Lower lobe of right lung (tissue), 2 donors: ENCODE results near the gene PEX5L. TPM values are rescaled to one million over a fixed set of nuclear protein-coding genes. Genes with fewer than 3 reads are reported as not detected.

Experiments
- ATAC-seq, 2 donors: fragments of 200-7000 bp; cut with Tn5 transposase; one replicate each; pipeline ENCODE4 v1.9.1; 2020 to 2022; ENCODE audit warnings: mild to moderate bottlenecking in 2 of 2, moderate library complexity in 2 of 2
- DNase-seq: peaks from one replicate; pipeline ENCODE4 v3.0.0-alpha.2; 2020
- H3K27ac ChIP-seq: fragments of 200-600 bp; one replicate; pipeline ENCODE4 v1.8.0; 2022
- H3K27me3 ChIP-seq: fragments of 200-600 bp; one replicate; pipeline ENCODE4 v1.8.0; 2022; ENCODE audit warnings: low read depth
- H3K36me3 ChIP-seq: fragments of 200-600 bp; one replicate; pipeline ENCODE4 v1.8.0; 2022; ENCODE audit warnings: mild to moderate bottlenecking
- H3K4me1 ChIP-seq: fragments of 200-600 bp; one replicate; pipeline ENCODE4 v1.8.0; 2022
- H3K4me3 ChIP-seq: fragments of 200-600 bp; one replicate; pipeline ENCODE4 v1.8.0; 2022; ENCODE audit warnings: mild to moderate bottlenecking
- H3K9me3 ChIP-seq: fragments of 200-600 bp; one replicate; pipeline ENCODE4 v1.8.0; 2022
- CTCF ChIP-seq: fragments of 200-600 bp; IDR thresholded peaks from one replicate; pipeline ENCODE4 v1.8.0; 2022; ENCODE audit warnings: antibody characterized with exemption, mild to moderate bottlenecking
- intact Hi-C: fragments of 100-400 bp; cut with DNase I; formaldehyde crosslinking; loops from one replicate; pipeline ENCODE4 v1.11.0; 2022
- total RNA-seq: library from RNA; stranded (reverse); fragmentation: NEBNext Ultra II Directional; extraction: Animal tissue kit (Norgen Biotek cat#: 25700); gene quantifications from one replicate; pipeline ENCODE4 v1.2.1, GENCODE V29; 2021
- donor health status: DM: no; HTN: yes; CAD: no; lungs with severe emphysema.

Gene PEX5L
- total RNA-seq, 1 donor from 2014 or later, result not detected

DNA sequence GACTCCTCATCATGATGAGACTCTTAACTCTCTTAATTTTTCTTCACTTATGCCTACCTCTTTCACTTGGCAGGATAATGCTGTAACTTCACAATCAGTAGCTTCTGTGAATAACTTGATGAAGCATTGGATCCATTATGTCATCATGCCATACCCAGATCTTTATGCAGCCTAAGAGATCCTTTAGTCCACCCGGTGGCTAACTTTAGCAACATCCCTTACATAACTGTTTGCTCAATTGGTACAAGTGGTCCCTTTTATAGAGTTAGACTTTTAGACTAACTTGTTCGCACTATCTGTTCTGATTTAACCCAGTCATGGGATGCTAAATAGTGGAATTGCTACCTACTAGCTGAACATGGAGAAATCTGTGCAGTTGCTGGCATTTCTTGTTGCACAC is 199.4 kb downstream of the PEX5L start:
- intact Hi-C loops, result no loop called here
- ATAC-seq (no peak), DNase-seq (no peak)
- Histone ChIP-seq H3K36me3 (no peaks in the 10 kb centered on the region), H3K4me3 (no peak overlapping the region), H3K4me1 (no peaks in the 10 kb centered on the region), H3K27me3 (no peaks in the 10 kb centered on the region), H3K27ac (no peak overlapping the region), H3K9me3 (no peaks in the 10 kb centered on the region)
- TF ChIP-seq CTCF, result no peak

DNA sequence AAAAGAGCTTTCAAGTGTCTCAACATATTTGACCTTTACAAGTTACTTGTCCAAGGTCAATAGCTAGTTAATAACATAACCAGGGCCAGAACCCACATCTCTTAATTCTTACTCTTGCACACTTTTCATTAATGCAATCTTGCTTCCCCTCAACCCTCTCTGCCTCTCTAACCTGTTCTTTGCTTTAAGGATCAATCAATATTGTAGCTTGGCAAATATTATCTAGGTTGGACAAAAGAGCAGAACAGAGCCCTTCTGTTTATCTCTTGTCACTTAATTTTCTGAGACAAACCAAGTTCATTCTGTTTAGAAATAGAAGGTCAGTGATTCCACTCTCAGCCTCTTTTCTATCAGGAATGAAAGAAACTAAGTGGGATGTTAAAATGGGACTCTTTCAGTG is 203.4 kb downstream of the PEX5L start:
- TF ChIP-seq CTCF, result no peak
- intact Hi-C loops, result no loop called here
- Histone ChIP-seq H3K4me3 (no peak overlapping the region), H3K27ac (no peak overlapping the region), H3K27me3 (no peaks in the 10 kb centered on the region), H3K4me1 (no peaks in the 10 kb centered on the region), H3K36me3 (no peaks in the 10 kb centered on the region), H3K9me3 (no peaks in the 10 kb centered on the region)
- no peak for ATAC-seq
- DNase-seq, result no peak

DNA sequence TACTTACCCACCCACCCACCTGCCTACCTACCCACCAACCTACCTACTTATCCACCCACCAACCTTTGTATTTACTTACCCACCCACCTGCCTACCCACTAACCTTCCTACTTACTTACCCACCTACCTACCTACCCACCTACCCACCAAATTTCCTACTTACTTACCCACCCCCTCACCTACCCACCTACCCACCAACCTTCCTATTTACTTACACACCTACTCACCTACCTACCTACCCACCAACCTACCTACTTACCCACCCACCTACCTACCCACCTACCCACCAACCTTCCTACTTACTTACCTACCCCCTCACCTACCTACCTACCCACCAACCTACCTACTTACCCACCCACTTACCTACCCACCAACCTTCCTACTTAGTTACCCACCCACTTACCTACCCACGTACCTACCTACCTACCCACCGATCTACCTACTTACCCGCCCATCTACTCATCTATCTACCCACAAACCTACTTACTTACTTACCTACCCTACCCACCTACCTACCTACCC is 204.3 kb downstream of the PEX5L start:
- TF ChIP-seq CTCF, result no peak
- intact Hi-C loops, result no loop called here

DNA sequence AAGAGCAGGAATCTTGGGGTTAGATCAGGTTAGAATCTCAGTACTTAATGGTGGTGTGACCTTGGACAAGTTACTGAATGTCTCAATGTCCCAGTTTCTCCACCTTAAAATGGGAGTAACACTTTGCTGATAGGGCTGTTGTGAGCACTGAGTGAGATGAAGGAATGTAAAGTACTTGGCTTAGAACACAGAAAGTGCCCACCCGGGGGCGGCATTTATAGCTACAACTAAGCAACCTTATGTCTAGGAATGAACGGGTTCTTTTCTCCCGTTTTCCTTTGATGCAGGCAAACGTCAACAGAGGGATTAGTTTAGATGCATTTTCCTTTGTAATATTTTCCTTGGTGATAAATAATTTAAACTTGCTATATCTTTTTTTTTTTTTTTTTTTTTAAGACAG is 207.3 kb downstream of the PEX5L start:
- intact Hi-C loops, result no loop called here
- H3K27me3 ChIP-seq, result no peaks in the 10 kb centered on the region
- H3K27ac ChIP-seq, result no peak overlapping the region
- no peak for TF ChIP-seq CTCF
- H3K4me3 ChIP-seq, result no peak overlapping the region
- no peaks in the 10 kb centered on the region for H3K9me3 ChIP-seq
- H3K36me3 ChIP-seq, result no peaks in the 10 kb centered on the region
- no peaks in the 10 kb centered on the region for H3K4me1 ChIP-seq
- ATAC-seq (no peak), DNase-seq (no peak)

More for the DNA sequence above, 204.3 kb downstream of the PEX5L start:
- Histone ChIP-seq H3K9me3 (no peaks in the 10 kb centered on the region), H3K4me3 (no peak overlapping the region), H3K36me3 (no peaks in the 10 kb centered on the region), H3K4me1 (no peaks in the 10 kb centered on the region), H3K27me3 (no peaks in the 10 kb centered on the region), H3K27ac (no peak overlapping the region)
- no peak for ATAC-seq
- DNase-seq, result no peak

- no peak overlapping the region for H3K27ac ChIP-seq
- H3K27me3 ChIP-seq, result no peaks in the 10 kb centered on the region
- ATAC-seq, result no peak
- no peaks in the 10 kb centered on the region for H3K36me3 ChIP-seq
- no peaks in the 10 kb centered on the region for H3K9me3 ChIP-seq
- intact Hi-C loops, result no loop called here
- H3K4me1 ChIP-seq, result no peaks in the 10 kb centered on the region
- H3K4me3 ChIP-seq, result no peak overlapping the region
- TF ChIP-seq CTCF, result no peak
- no peak for DNase-seq
Measured at GRCh38 chr3:179828738-179829137, 208.0 kb downstream of the PEX5L start.

DNA sequence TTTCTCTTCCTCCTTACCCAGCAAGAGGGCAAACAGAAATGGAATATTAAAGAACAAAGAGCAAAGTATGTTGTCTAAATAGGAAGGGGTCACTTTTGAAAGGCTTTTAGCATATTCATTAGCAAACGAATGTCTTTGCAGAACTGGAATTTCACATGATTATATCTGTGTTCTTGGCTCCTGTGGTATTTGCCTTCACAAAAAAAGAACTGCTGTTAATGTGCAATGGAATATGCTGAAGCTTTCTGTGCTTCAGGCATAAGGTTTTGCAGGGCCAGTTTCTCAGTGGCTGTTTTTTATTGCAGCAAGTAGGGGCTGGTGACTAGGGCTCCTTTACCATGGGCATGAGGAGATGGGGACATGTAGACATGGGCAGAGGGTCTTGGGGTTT is 210.5 kb downstream of the PEX5L start:
- ATAC-seq (no peak), DNase-seq (no peak)
- H3K9me3 ChIP-seq, result no peaks in the 10 kb centered on the region
- H3K4me3 ChIP-seq, result no peak overlapping the region
- no peak for TF ChIP-seq CTCF
- no peaks in the 10 kb centered on the region for H3K36me3 ChIP-seq
- H3K27ac ChIP-seq, result no peak overlapping the region
- H3K4me1 ChIP-seq, result no peaks in the 10 kb centered on the region
- no peaks in the 10 kb centered on the region for H3K27me3 ChIP-seq
- intact Hi-C loops, result no loop called here
